ENCODE measurements around the gene PTAR1.

Gene PTAR1

GRCh38 chr9:69797675-69798074 lies 37.9 kb upstream of the PTAR1 start:
- H3K4ac ChIP-seq (ENCODE audit: low read depth, low read length) = no peak overlapping the region
- H4K91ac ChIP-seq (ENCODE audit: low read depth, low read length) = no peak overlapping the region
- no peak overlapping the region for H2BK12ac ChIP-seq (ENCODE audit: low read length)
- no peak overlapping the region for H4K12ac ChIP-seq (ENCODE audit: low read depth, low read length)
- no peaks in the 10 kb centered on the region for H3K27me3 ChIP-seq (ENCODE audit: insufficient read depth, low read length)
- H3K23ac ChIP-seq (ENCODE audit: low read length) = no peak overlapping the region
- no peaks in the 10 kb centered on the region for H3K36me3 ChIP-seq (ENCODE audit: control insufficient read depth in 1 of 2, insufficient read depth in 2 of 2, low read length in 2 of 2)
- no peak for DNase-seq
- no peak overlapping the region for H2BK120ac ChIP-seq (ENCODE audit: insufficient read depth, low read length, poor library complexity)
- no peak overlapping the region for H2AFZ ChIP-seq (ENCODE audit: insufficient read depth, low read length, poor library complexity)
- peaks cover 3% of the 10 kb centered on the region for H3K9me3 ChIP-seq (ENCODE audit: insufficient read depth, low read depth, low read length)
- H3K79me1 ChIP-seq (ENCODE audit: low read length) = no peaks in the 10 kb centered on the region
- no peak overlapping the region for H3K4me2 ChIP-seq (ENCODE audit: low read length)
- H3K4me3 ChIP-seq (ENCODE audit: low read depth, low read length) = no peak overlapping the region
- H2BK5ac ChIP-seq (ENCODE audit: low read depth, low read length, poor library complexity) = no peak overlapping the region
- no peaks in the 10 kb centered on the region for H3K79me2 ChIP-seq (ENCODE audit: control insufficient read depth, insufficient read depth, low read length, poor library complexity)
- WGBS (ENCODE audit: extremely low coverage, insufficient coverage, insufficient read length) = no CpG with 5 or more reads among the region's 1 CpG
- no peak overlapping the region for H3K9ac ChIP-seq (ENCODE audit: low read length)
- H2AK5ac ChIP-seq (ENCODE audit: low read length) = no peak overlapping the region
- H4K8ac ChIP-seq (ENCODE audit: low read depth, low read length) = no peak overlapping the region
- no peak overlapping the region for H3K18ac ChIP-seq (ENCODE audit: low read length)
- no peaks in the 10 kb centered on the region for H3K4me1 ChIP-seq (ENCODE audit: control insufficient read depth in 1 of 2, insufficient read depth in 2 of 2, low read length in 2 of 2)
- H3K27ac ChIP-seq (ENCODE audit: low read depth, low read length) = no peak overlapping the region
- no peak overlapping the region for H3K14ac ChIP-seq (ENCODE audit: low read length)

GRCh38 chr9:69794356-69794755 lies 34.5 kb upstream of the PTAR1 start:
- Histone ChIP-seq H3K27me3 (ENCODE audit: insufficient read depth, low read length) (no peaks in the 10 kb centered on the region), H3K36me3 (ENCODE audit: control insufficient read depth in 1 of 2, insufficient read depth in 2 of 2, low read length in 2 of 2) (no peaks in the 10 kb centered on the region), H3K4me3 (ENCODE audit: low read depth, low read length) (no peak overlapping the region), H3K4ac (ENCODE audit: low read depth, low read length) (no peak overlapping the region), H3K9me3 (ENCODE audit: insufficient read depth, low read depth, low read length) (no peaks in the 10 kb centered on the region), H2BK12ac (ENCODE audit: low read length) (no peak overlapping the region), H3K79me1 (ENCODE audit: low read length) (no peaks in the 10 kb centered on the region), H3K27ac (ENCODE audit: low read depth, low read length) (no peak overlapping the region), H4K8ac (ENCODE audit: low read depth, low read length) (no peak overlapping the region), H3K4me2 (ENCODE audit: low read length) (no peak overlapping the region), H2AK5ac (ENCODE audit: low read length) (no peak overlapping the region), H3K14ac (ENCODE audit: low read length) (no peak overlapping the region), H3K18ac (ENCODE audit: low read length) (no peak overlapping the region), H4K12ac (ENCODE audit: low read depth, low read length) (no peak overlapping the region), H3K9ac (ENCODE audit: low read length) (no peak overlapping the region), H3K79me2 (ENCODE audit: control insufficient read depth, insufficient read depth, low read length, poor library complexity) (no peaks in the 10 kb centered on the region), H3K4me1 (ENCODE audit: control insufficient read depth in 1 of 2, insufficient read depth in 2 of 2, low read length in 2 of 2) (no peaks in the 10 kb centered on the region), H2BK120ac (ENCODE audit: insufficient read depth, low read length, poor library complexity) (no peak overlapping the region), H2AFZ (ENCODE audit: insufficient read depth, low read length, poor library complexity) (no peak overlapping the region), H4K91ac (ENCODE audit: low read depth, low read length) (no peak overlapping the region), H2BK5ac (ENCODE audit: low read depth, low read length, poor library complexity) (no peak overlapping the region), H3K23ac (ENCODE audit: low read length) (no peak overlapping the region)
- whole genome bisulfite sequencing (ENCODE audit: extremely low coverage, insufficient coverage, insufficient read length) = no CpG with 5 or more reads among the region's 3 CpGs
- no peak for DNase-seq

GRCh38 chr9:69785757-69786156 lies 25.9 kb upstream of the PTAR1 start:
- Histone ChIP-seq H2AFZ (ENCODE audit: insufficient read depth, low read length, poor library complexity) (no peak overlapping the region), H3K27ac (ENCODE audit: low read depth, low read length) (no peak overlapping the region), H3K36me3 (ENCODE audit: control insufficient read depth in 1 of 2, insufficient read depth in 2 of 2, low read length in 2 of 2) (no peaks in the 10 kb centered on the region), H2BK5ac (ENCODE audit: low read depth, low read length, poor library complexity) (no peak overlapping the region), H3K27me3 (ENCODE audit: insufficient read depth, low read length) (no peaks in the 10 kb centered on the region), H3K79me2 (ENCODE audit: control insufficient read depth, insufficient read depth, low read length, poor library complexity) (no peaks in the 10 kb centered on the region), H3K14ac (ENCODE audit: low read length) (no peak overlapping the region), H3K18ac (ENCODE audit: low read length) (no peak overlapping the region), H3K79me1 (ENCODE audit: low read length) (no peaks in the 10 kb centered on the region), H4K8ac (ENCODE audit: low read depth, low read length) (no peak overlapping the region), H4K12ac (ENCODE audit: low read depth, low read length) (no peak overlapping the region), H3K9me3 (ENCODE audit: insufficient read depth, low read depth, low read length) (no peaks in the 10 kb centered on the region), H3K4me2 (ENCODE audit: low read length) (no peak overlapping the region), H4K91ac (ENCODE audit: low read depth, low read length) (no peak overlapping the region), H2BK120ac (ENCODE audit: insufficient read depth, low read length, poor library complexity) (no peak overlapping the region), H2BK12ac (ENCODE audit: low read length) (no peak overlapping the region), H3K4me3 (ENCODE audit: low read depth, low read length) (no peak overlapping the region), H3K4me1 (ENCODE audit: control insufficient read depth in 1 of 2, insufficient read depth in 2 of 2, low read length in 2 of 2) (no peaks in the 10 kb centered on the region), H2AK5ac (ENCODE audit: low read length) (no peak overlapping the region), H3K9ac (ENCODE audit: low read length) (no peak overlapping the region), H3K23ac (ENCODE audit: low read length) (no peak overlapping the region), H3K4ac (ENCODE audit: low read depth, low read length) (no peak overlapping the region)
- peak in 1 of 2 donors; percentile 6 for DNase-seq

- Histone ChIP-seq H3K27me3 (ENCODE audit: insufficient read depth, low read length) (no peaks in the 10 kb centered on the region), H4K8ac (ENCODE audit: low read depth, low read length) (no peak overlapping the region), H3K9me3 (ENCODE audit: insufficient read depth, low read depth, low read length) (no peaks in the 10 kb centered on the region), H3K27ac (ENCODE audit: low read depth, low read length) (no peak overlapping the region), H3K4ac (ENCODE audit: low read depth, low read length) (no peak overlapping the region), H4K91ac (ENCODE audit: low read depth, low read length) (no peak overlapping the region), H3K18ac (ENCODE audit: low read length) (no peak overlapping the region), H3K4me2 (ENCODE audit: low read length) (no peak overlapping the region), H3K4me3 (ENCODE audit: low read depth, low read length) (no peak overlapping the region), H2AK5ac (ENCODE audit: low read length) (no peak overlapping the region), H2BK5ac (ENCODE audit: low read depth, low read length, poor library complexity) (no peak overlapping the region), H3K36me3 (ENCODE audit: control insufficient read depth in 1 of 2, insufficient read depth in 2 of 2, low read length in 2 of 2) (no peaks in the 10 kb centered on the region), H2AFZ (ENCODE audit: insufficient read depth, low read length, poor library complexity) (no peak overlapping the region), H3K14ac (ENCODE audit: low read length) (no peak overlapping the region), H3K79me2 (ENCODE audit: control insufficient read depth, insufficient read depth, low read length, poor library complexity) (no peaks in the 10 kb centered on the region), H3K9ac (ENCODE audit: low read length) (no peak overlapping the region), H2BK12ac (ENCODE audit: low read length) (no peak overlapping the region), H4K12ac (ENCODE audit: low read depth, low read length) (no peak overlapping the region), H3K4me1 (ENCODE audit: control insufficient read depth in 1 of 2, insufficient read depth in 2 of 2, low read length in 2 of 2) (no peaks in the 10 kb centered on the region), H3K23ac (ENCODE audit: low read length) (no peak overlapping the region), H2BK120ac (ENCODE audit: insufficient read depth, low read length, poor library complexity) (no peak overlapping the region), H3K79me1 (ENCODE audit: low read length) (no peaks in the 10 kb centered on the region)
- WGBS (ENCODE audit: extremely low coverage, insufficient coverage, insufficient read length) = no CpG with 5 or more reads among the region's 1 CpG
- no peak for DNase-seq
Observed at GRCh38 chr9:69773258-69773657, 13.4 kb upstream of the PTAR1 start.
